ENCODE data around the gene TXK.

DNA sequence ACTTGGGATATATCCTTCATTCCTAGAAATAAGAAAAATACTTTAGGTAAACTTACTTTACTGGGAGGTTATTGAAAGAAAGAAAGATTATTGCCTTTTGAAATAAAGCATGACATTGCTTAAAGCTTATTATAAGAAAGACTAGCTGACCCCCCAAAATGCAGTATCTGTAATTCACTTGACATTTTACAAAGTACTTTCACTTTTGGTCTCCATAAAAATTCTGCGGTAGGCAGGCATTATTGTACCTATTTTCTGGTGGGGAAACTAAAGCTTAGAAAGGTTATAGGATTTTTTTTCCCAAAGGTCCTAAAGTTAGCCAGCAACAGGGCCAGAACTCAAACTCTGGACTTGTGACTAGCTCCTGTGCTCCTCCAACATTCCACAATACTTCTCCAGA is 29.7 kb upstream of the TXK start:
- no peak for TF ChIP-seq FOXM1 (IDR thresholded peaks at IDR 0.05; ENCODE audit: low read depth)
- no peak for TF ChIP-seq YY1 (IDR thresholded peaks at IDR 0.05; ENCODE audit: low read depth)
- no peak for TF ChIP-seq EP300 (IDR thresholded peaks at IDR 0.05; ENCODE audit: borderline replicate concordance in 1 of 2, low read depth in 1 of 2, low read length in 1 of 2)
- TF ChIP-seq ELF1 (IDR thresholded peaks at IDR 0.05): no peak
- TF ChIP-seq EZH2phosphoT487 (IDR thresholded peaks at IDR 0.05; ENCODE audit: borderline replicate concordance, low read depth): no peak
- TF ChIP-seq, protein P1, sequence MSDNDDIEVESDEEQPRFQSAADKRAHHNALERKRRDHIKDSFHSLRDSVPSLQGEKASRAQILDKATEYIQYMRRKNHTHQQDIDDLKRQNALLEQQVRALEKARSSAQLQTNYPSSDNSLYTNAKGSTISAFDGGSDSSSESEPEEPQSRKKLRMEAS (IDR thresholded peaks at IDR 0.05; ENCODE audit: low read depth): no peak
- TF ChIP-seq, protein P2, sequence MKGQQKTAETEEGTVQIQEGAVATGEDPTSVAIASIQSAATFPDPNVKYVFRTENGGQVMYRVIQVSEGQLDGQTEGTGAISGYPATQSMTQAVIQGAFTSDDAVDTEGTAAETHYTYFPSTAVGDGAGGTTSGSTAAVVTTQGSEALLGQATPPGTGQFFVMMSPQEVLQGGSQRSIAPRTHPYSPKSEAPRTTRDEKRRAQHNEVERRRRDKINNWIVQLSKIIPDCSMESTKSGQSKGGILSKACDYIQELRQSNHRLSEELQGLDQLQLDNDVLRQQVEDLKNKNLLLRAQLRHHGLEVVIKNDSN (IDR thresholded peaks at IDR 0.05; ENCODE audit: borderline replicate concordance, low read depth): no peak
- no peak for TF ChIP-seq CHD2 (IDR thresholded peaks at IDR 0.05; ENCODE audit: low read length, partially characterized antibody)
- TF ChIP-seq, protein P3, sequence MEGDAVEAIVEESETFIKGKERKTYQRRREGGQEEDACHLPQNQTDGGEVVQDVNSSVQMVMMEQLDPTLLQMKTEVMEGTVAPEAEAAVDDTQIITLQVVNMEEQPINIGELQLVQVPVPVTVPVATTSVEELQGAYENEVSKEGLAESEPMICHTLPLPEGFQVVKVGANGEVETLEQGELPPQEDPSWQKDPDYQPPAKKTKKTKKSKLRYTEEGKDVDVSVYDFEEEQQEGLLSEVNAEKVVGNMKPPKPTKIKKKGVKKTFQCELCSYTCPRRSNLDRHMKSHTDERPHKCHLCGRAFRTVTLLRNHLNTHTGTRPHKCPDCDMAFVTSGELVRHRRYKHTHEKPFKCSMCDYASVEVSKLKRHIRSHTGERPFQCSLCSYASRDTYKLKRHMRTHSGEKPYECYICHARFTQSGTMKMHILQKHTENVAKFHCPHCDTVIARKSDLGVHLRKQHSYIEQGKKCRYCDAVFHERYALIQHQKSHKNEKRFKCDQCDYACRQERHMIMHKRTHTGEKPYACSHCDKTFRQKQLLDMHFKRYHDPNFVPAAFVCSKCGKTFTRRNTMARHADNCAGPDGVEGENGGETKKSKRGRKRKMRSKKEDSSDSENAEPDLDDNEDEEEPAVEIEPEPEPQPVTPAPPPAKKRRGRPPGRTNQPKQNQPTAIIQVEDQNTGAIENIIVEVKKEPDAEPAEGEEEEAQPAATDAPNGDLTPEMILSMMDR (IDR thresholded peaks at IDR 0.05): no peak
- TF ChIP-seq POLR2AphosphoS5 (IDR thresholded peaks at IDR 0.05; ENCODE audit: low read depth, low read length): no peak
- TF ChIP-seq, protein P4, sequence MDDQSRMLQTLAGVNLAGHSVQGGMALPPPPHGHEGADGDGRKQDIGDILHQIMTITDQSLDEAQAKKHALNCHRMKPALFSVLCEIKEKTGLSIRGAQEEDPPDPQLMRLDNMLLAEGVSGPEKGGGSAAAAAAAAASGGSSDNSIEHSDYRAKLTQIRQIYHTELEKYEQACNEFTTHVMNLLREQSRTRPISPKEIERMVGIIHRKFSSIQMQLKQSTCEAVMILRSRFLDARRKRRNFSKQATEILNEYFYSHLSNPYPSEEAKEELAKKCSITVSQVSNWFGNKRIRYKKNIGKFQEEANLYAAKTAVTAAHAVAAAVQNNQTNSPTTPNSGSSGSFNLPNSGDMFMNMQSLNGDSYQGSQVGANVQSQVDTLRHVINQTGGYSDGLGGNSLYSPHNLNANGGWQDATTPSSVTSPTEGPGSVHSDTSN (IDR thresholded peaks at IDR 0.05): no peak
- TF ChIP-seq, protein P5, sequence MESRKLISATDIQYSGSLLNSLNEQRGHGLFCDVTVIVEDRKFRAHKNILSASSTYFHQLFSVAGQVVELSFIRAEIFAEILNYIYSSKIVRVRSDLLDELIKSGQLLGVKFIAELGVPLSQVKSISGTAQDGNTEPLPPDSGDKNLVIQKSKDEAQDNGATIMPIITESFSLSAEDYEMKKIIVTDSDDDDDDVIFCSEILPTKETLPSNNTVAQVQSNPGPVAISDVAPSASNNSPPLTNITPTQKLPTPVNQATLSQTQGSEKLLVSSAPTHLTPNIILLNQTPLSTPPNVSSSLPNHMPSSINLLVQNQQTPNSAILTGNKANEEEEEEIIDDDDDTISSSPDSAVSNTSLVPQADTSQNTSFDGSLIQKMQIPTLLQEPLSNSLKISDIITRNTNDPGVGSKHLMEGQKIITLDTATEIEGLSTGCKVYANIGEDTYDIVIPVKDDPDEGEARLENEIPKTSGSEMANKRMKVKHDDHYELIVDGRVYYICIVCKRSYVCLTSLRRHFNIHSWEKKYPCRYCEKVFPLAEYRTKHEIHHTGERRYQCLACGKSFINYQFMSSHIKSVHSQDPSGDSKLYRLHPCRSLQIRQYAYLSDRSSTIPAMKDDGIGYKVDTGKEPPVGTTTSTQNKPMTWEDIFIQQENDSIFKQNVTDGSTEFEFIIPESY (IDR thresholded peaks at IDR 0.05; ENCODE audit: borderline replicate concordance, low read depth): no peak
- no peak for TF ChIP-seq GABPA (IDR thresholded peaks at IDR 0.05; ENCODE audit: low read depth)
